HCT116 (cell line): ENCODE measurements around the gene PLCB4. TPM values are rescaled to one million over a fixed set of nuclear protein-coding genes. Genes with fewer than 3 reads are reported as not detected.

Source experiments
- ATAC-seq: fragments of 200-7000 bp; cut with Tn5 transposase; 2 replicates; pipeline ENCODE4 v1.9.1; 2020; ENCODE audit warnings: mild to moderate bottlenecking, moderate library complexity
- BruUV-seq: library from RNA; stranded (reverse); fragments of 400-500 nt; replicated peaks from 2 replicates; lab custom pipeline; 2021; lab: Mats Ljungman, UMichigan
- CTCF ChIA-PET: fragments of 300-600 bp; sonication (Branson Sonifier 250); formaldehyde crosslinking; loops from one replicate; lab custom pipeline; 2021; ENCODE audit warnings: antibody characterized with exemption; lab: Charles Lee
- POLR2A ChIA-PET: fragments of 300-600, 350-600 bp; sonication (Branson Sonifier 250); formaldehyde crosslinking; loops from one replicate; lab custom pipeline; 2021; ENCODE audit warnings: antibody characterized with exemption; lab: Charles Lee
- RAD21 ChIA-PET, 2 experiments: fragments of 300-600 bp; sonication (Branson Sonifier 250); formaldehyde crosslinking; loops; one replicate each; lab custom pipeline; 2023; ENCODE audit warnings: low total read pairs in 2 of 2; ENCODE audit not compliant: uncharacterized antibody in 2 of 2, unreplicated experiment in 2 of 2, low non-redundant PET in 1 of 2; lab: Charles Lee
- DNase-seq: peaks from one replicate; pipeline ENCODE4 v3.0.0-alpha.2; 2010; ENCODE audit warnings: low read depth, low spot score
- H2AFZ ChIP-seq: fragments of 200-600 bp; shearing (Covaris generic), sonication (generic); 2 replicates; pipeline ENCODE4 v1.6.1; 2017; ENCODE audit warnings: low read depth, mixed run types, mixed read lengths, antibody characterized with exemption, low read length; ENCODE audit not compliant: poor library complexity, severe bottlenecking
- H3K27ac ChIP-seq: 2 replicates; pipeline ENCODE4 v1.5.1; 2012; ENCODE audit warnings: low read depth, low read length
- H3K27me3 ChIP-seq: fragments of 200-600 bp; sonication (generic); 2 replicates; pipeline ENCODE4 v1.6.1; 2016; ENCODE audit warnings: mixed run types, low read length, mixed read lengths; ENCODE audit not compliant: insufficient read depth
- H3K36me3 ChIP-seq, 2 experiments: fragments of 200-500 bp in 1 of 2; fragments of 200-600 bp in 1 of 2; sonication (Bioruptor generic) in 1 of 2; sonication (generic) in 1 of 2; 2 replicates each; pipeline versions ENCODE4 v1.5.1 to v1.6.1; 2014 to 2016; ENCODE audit warnings: low read length in 2 of 2, inconsistent platforms in 1 of 2, mixed read lengths in 1 of 2, mixed run types in 1 of 2; ENCODE audit not compliant: insufficient read depth in 2 of 2, control insufficient read depth in 1 of 2
- H3K4me1 ChIP-seq, 2 experiments: fragments of 200-600 bp in 1 of 2; sonication (generic) in 1 of 2; 2 replicates each; pipeline versions ENCODE4 v1.5.1 to v1.6.1; 2012 to 2017; ENCODE audit warnings: low read length in 2 of 2, inconsistent platforms in 1 of 2, mild to moderate bottlenecking in 1 of 2, mixed read lengths in 1 of 2, mixed run types in 1 of 2, moderate library complexity in 1 of 2; ENCODE audit not compliant: insufficient read depth in 2 of 2, control insufficient read depth in 1 of 2
- H3K4me2 ChIP-seq: fragments of 200-600 bp; sonication (generic); 2 replicates; pipeline ENCODE4 v1.6.1; 2017; ENCODE audit warnings: mixed run types, low read length, mixed read lengths
- H3K4me3 ChIP-seq, 2 experiments: fragments of 200-600 bp in 1 of 2; sonication (generic) in 1 of 2; replicated peaks in 1 of 2; 2 replicates each; pipeline ENCODE4 v1.5.1; 2011 to 2016; ENCODE audit warnings: low read length in 2 of 2, control low read depth in 1 of 2, low read depth in 1 of 2, mild to moderate bottlenecking in 1 of 2, mixed read lengths in 1 of 2, mixed run types in 1 of 2
- H3K79me2 ChIP-seq: fragments of 200-600 bp; sonication (generic); 2 replicates; pipeline ENCODE4 v1.6.1; 2017; ENCODE audit warnings: mild to moderate bottlenecking, mixed run types, low read length, moderate library complexity, mixed read lengths; ENCODE audit not compliant: insufficient read depth
- H3K9ac ChIP-seq: fragments of 200-600 bp; sonication (generic); 2 replicates; pipeline ENCODE4 v1.6.1; 2016; ENCODE audit warnings: low read length, mixed read lengths
- H3K9me2 ChIP-seq: fragments of 200-600 bp; sonication (generic), shearing (Covaris generic); 2 replicates; pipeline ENCODE4 v1.6.1; 2017; ENCODE audit warnings: mixed run types, mild to moderate bottlenecking, moderate library complexity; ENCODE audit not compliant: insufficient read depth
- H3K9me3 ChIP-seq, 2 experiments: fragments of 200-500 bp in 1 of 2; fragments of 200-600 bp in 1 of 2; sonication (Bioruptor generic) in 1 of 2; sonication (generic) in 1 of 2; 2 replicates each; pipeline ENCODE4 v1.6.1; 2014 to 2017; ENCODE audit warnings: low read length in 2 of 2, mixed read lengths in 2 of 2, inconsistent platforms in 1 of 2, low read depth in 1 of 2, mild to moderate bottlenecking in 1 of 2, mixed run types in 1 of 2, moderate library complexity in 1 of 2; ENCODE audit not compliant: control insufficient read depth in 1 of 2, insufficient read depth in 1 of 2
- H4K20me1 ChIP-seq: fragments of 200-600 bp; sonication (generic), shearing (Covaris generic); 2 replicates; pipeline ENCODE4 v1.6.1; 2017; ENCODE audit warnings: mixed run types, mild to moderate bottlenecking, moderate library complexity; ENCODE audit not compliant: insufficient read depth
- CEBPB ChIP-seq: IDR thresholded peaks from 2 replicates; pipeline ENCODE4 v1.6.1; 2012; ENCODE audit warnings: low read depth
- YY1 ChIP-seq: IDR thresholded peaks from 2 replicates; pipeline ENCODE4 v1.6.1; 2011; ENCODE audit warnings: low read length, low read depth, moderate library complexity, mild to moderate bottlenecking; ENCODE audit not compliant: insufficient replicate concordance; ENCODE audit errors: extremely low read depth
- ZNF274 ChIP-seq: fragments of 200-500 bp; sonication (Bioruptor generic); IDR thresholded peaks from 2 replicates; pipeline ENCODE4 v1.6.1; 2014; ENCODE audit warnings: mild to moderate bottlenecking, low read depth, low read length, inconsistent platforms
- intact Hi-C: fragments of 100-400 bp; cut with micrococcal nuclease; formaldehyde crosslinking; loops from 2 replicates; pipeline ENCODE4 v1.10.0; 2022
- total RNA-seq: library from RNA; stranded (reverse); gene quantifications from one replicate; pipeline ENCODE4 v1.2.1, GENCODE V29; 2021; ENCODE audit not compliant: unreplicated experiment
- TF ChIP-seq, protein P1 (sequence below), 3 experiments: fragments of 200-600 bp in 1 of 3; sonication (generic) in 1 of 3; IDR thresholded peaks in 2 of 3; conservative IDR thresholded peaks in 1 of 3; 2 replicates each; pipeline ENCODE4 v1.5.1; 2012 to 2017; ENCODE audit warnings: low read depth in 2 of 3, low read length in 2 of 3, antibody characterized with exemption in 1 of 3, borderline replicate concordance in 1 of 3, control low read depth in 1 of 3, mild to moderate bottlenecking in 1 of 3, mixed read lengths in 1 of 3, mixed run types in 1 of 3, moderate library complexity in 1 of 3; ENCODE audit not compliant: insufficient read depth in 1 of 3
- TF ChIP-seq, protein P2 (sequence below): IDR thresholded peaks from 2 replicates; pipeline ENCODE4 v1.6.1; 2012

PLCB4 gene
- total RNA-seq, 1 experiment from 2014 or later, result 2.5 TPM

DNA sequence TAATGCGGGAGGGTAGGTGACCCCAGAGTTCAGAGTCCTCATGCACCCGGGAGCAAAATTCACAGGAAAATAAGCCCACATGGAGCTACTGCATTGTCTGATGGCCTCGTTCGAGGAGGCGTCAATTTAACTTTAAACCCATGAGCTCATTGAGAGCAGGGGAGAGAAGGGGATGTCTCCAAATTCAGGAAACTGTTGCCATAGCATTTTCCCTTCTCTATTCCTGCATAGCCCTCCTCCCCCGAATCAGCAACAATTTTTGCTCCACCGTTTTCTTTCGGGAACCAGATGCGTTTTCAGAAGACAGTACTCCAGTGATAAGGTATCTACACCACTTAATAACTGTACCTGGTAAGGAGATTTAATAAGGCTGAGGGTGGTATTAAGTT, 445.2 kb downstream of the PLCB4 start:
- TF ChIP-seq CEBPB, result no peak
- TF ChIP-seq, protein P1, sequence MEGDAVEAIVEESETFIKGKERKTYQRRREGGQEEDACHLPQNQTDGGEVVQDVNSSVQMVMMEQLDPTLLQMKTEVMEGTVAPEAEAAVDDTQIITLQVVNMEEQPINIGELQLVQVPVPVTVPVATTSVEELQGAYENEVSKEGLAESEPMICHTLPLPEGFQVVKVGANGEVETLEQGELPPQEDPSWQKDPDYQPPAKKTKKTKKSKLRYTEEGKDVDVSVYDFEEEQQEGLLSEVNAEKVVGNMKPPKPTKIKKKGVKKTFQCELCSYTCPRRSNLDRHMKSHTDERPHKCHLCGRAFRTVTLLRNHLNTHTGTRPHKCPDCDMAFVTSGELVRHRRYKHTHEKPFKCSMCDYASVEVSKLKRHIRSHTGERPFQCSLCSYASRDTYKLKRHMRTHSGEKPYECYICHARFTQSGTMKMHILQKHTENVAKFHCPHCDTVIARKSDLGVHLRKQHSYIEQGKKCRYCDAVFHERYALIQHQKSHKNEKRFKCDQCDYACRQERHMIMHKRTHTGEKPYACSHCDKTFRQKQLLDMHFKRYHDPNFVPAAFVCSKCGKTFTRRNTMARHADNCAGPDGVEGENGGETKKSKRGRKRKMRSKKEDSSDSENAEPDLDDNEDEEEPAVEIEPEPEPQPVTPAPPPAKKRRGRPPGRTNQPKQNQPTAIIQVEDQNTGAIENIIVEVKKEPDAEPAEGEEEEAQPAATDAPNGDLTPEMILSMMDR (IDR thresholded peaks at IDR 0.05 in 2 of 3, conservative IDR thresholded peaks at IDR 0.05 in 1 of 3; ENCODE audit: borderline replicate concordance in 1 of 3, insufficient read depth in 1 of 3, low read depth in 2 of 3, low read length in 2 of 3), result no peak
- no peak for TF ChIP-seq YY1
- TF ChIP-seq, protein P2, sequence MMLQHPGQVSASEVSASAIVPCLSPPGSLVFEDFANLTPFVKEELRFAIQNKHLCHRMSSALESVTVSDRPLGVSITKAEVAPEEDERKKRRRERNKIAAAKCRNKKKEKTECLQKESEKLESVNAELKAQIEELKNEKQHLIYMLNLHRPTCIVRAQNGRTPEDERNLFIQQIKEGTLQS, result no peak
- no peak for TF ChIP-seq ZNF274
- Histone ChIP-seq H3K4me2 (no peak overlapping the region), H3K36me3 (no peaks in the 10 kb centered on the region), H3K9me3 (no peaks in the 10 kb centered on the region), H2AFZ (no peak overlapping the region), H4K20me1 (no peaks in the 10 kb centered on the region; the same call in 1 of the 2 replicates), H3K9me2 (no peaks in the 10 kb centered on the region), H3K27me3 (peaks cover 34% of the 10 kb centered on the region), H3K4me3 (no peak overlapping the region), H3K27ac (no peak overlapping the region), H3K79me2 (no peaks in the 10 kb centered on the region), H3K9ac (no peak overlapping the region), H3K4me1 (0 out of 4 replicates have a peak, but pooled peaks cover 2 to 8% of the 10 kb centered on the region in 2 experiments)
- RAD21 ChIA-PET, result no interaction called here
- intact Hi-C loops, result no loop called here
- ATAC-seq (no peak), DNase-seq (no peak)
- no TSS peak for BruUV-seq
- POLR2A ChIA-PET, result no interaction called here
- CTCF ChIA-PET, result no interaction called here
